K562 (cell line): Measurements from ENCODE around the gene CMTM1. TPM values are rescaled to one million over a fixed set of nuclear protein-coding genes. Genes with fewer than 3 reads are reported as not detected.

Experiments used
- CCNT2 ChIP-seq: IDR thresholded peaks from 2 replicates; pipeline ENCODE4 v1.6.1; 2011; ENCODE audit warnings: borderline replicate concordance, low read depth, mild to moderate bottlenecking, moderate library complexity, mixed read lengths, low read length; ENCODE audit not compliant: insufficient read length; ENCODE audit errors: extremely low read depth
- GABPA ChIP-seq: fragments of 200-800 bp; sonication (Bioruptor generic); conservative IDR thresholded peaks from 2 replicates; pipeline ENCODE4 v1.6.1; 2016; ENCODE audit warnings: low read depth, missing genetic modification characterization, missing compliant biosample characterization
- MIER1 ChIP-seq: fragments of 450-650 bp; IDR thresholded peaks from 2 replicates; pipeline ENCODE4 v1.6.1; 2016; ENCODE audit warnings: antibody characterized with exemption, mild to moderate bottlenecking, low read depth
- POLR3G ChIP-seq: IDR thresholded peaks from 2 replicates; pipeline ENCODE4 v1.6.1; 2011; ENCODE audit not compliant: insufficient read length, insufficient replicate concordance; ENCODE audit errors: extremely low read depth
- SMAD1 ChIP-seq: fragments of 150-350 bp; IDR thresholded peaks from 2 replicates; pipeline ENCODE4 v1.6.1; 2014; ENCODE audit warnings: low read length, low read depth; ENCODE audit not compliant: partially characterized antibody
- SRSF3 ChIP-seq: fragments of 200-400 bp; formaldehyde crosslinking; IDR thresholded peaks from 2 replicates; pipeline ENCODE4 v1.6.1; 2016; ENCODE audit warnings: mild to moderate bottlenecking, low read length, moderate library complexity; ENCODE audit not compliant: insufficient read depth
- ZFP1 ChIP-seq: fragments of 450-650 bp; formaldehyde crosslinking; IDR thresholded peaks from 2 replicates; pipeline ENCODE4 v1.4.0; 2020; ENCODE audit warnings: mild to moderate bottlenecking, mixed read lengths
- polyA plus RNA-seq, 8 experiments: library from polyadenylated mRNA; depleted of rRNA in 4 of 8; stranded (reverse) in 5 of 8; unstranded in 3 of 8; fragments of >200 nt; fragmentation: Nextera tagmentation in 2 of 8; fragmentation: Illumina TruSeq in 1 of 8; extraction: Ambion mirVana in 2 of 8; extraction: Trizol in 1 of 8; gene quantifications; 2 replicates each; pipeline versions ENCODE4 v1.2.1 to v1.2.3, GENCODE V29; 2011 to 2014; ENCODE audit warnings: inconsistent platforms in 1 of 8, missing spikeins in 1 of 8
- total RNA-seq, 7 experiments: library from RNA; depleted of rRNA in 6 of 7; stranded (reverse); fragments of >200 nt in 6 of 7; fragmentation: Illumina TruSeq in 2 of 7; extraction: Trizol in 2 of 7; gene quantifications; 2 replicates each; pipeline versions ENCODE4 v1.2.1 to v1.2.3, GENCODE V29; 2011 to 2021; ENCODE audit warnings: low replicate concordance in 1 of 7
- TF ChIP-seq, protein P1 (sequence below): fragments of 450-650 bp; IDR thresholded peaks from 2 replicates; pipeline ENCODE4 v1.6.1; 2017; ENCODE audit warnings: mild to moderate bottlenecking, moderate library complexity

The CMTM1 gene
- total and polyA plus RNA-seq, 9 of the 15 experiments (the other 6 are each of a cell fraction or from before 2014, with no cell fraction given), result 0.25 to 2.6 (median 1.1) TPM; not detected in 2

DNA sequence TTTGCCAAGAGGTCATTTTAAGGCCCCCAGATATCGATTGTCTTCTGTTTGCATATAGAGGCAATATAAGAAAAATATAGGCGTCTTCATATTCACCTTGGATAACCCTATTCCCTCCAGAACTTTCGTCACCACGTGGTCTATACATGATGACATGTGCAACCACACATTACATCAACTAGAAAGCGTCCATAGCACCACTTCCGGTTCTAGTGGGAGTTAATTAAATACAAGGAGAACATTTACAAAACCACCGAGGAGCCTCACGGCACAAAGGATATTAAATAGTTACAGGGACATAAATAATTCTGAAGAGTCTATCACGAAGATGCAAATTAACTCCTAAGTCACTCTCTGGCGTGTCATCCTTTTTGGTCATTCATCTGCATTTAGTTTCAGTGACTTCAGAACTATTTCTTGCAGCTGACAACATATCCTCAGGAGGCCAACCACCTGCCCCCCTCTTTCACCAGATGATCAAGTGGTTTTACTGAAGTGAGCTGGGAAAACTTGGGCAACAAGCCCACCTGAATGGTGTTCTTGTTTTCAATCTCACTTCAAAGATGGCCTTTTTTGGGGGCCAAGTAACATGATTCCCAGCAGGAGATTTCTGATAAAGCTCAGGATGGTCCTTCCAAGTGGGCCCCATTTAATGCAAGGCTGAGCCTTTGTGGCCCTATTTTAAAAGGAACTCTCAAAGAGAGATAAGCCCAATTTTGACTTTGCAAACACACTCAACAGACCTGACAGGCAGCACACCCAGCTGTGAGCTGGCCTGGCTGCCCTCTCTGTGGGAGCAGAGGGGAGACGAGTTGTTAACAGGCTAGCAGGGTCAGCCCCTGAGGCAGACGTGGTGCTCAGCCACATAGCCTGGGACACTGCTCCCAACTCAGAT lies 53.5 kb downstream of the CMTM1 start (continued):
- TF ChIP-seq GABPA (tag) (peak; percentile 84), POLR3G (no peak), CCNT2 (no peak), MIER1 (no peak), SRSF3 (no peak), ZFP1 (CRISPR knock-in tag) (no peak), SMAD1 (no peak)
- TF ChIP-seq, protein P1, sequence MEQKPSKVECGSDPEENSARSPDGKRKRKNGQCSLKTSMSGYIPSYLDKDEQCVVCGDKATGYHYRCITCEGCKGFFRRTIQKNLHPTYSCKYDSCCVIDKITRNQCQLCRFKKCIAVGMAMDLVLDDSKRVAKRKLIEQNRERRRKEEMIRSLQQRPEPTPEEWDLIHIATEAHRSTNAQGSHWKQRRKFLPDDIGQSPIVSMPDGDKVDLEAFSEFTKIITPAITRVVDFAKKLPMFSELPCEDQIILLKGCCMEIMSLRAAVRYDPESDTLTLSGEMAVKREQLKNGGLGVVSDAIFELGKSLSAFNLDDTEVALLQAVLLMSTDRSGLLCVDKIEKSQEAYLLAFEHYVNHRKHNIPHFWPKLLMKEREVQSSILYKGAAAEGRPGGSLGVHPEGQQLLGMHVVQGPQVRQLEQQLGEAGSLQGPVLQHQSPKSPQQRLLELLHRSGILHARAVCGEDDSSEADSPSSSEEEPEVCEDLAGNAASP, result peak; percentile 78
- TF ChIP-seq, all 486 proteins: peak for 59
